Progenitor cell of endocrine pancreas (in vitro differentiated cells): ENCODE data around the gene IL18R1. TPM values are rescaled to one million over a fixed set of nuclear protein-coding genes. Genes with fewer than 3 reads are reported as not detected.

Experiments used
- DNase-seq: peaks from one replicate; pipeline ENCODE4 v3.0.0; 2021; ENCODE audit warnings: low spot score; ENCODE audit not compliant: unreplicated experiment
- H3K27ac Mint-ChIP-seq: 2 replicates; pipeline ENCODE4 v1.8.0; 2021; ENCODE audit warnings: mild to moderate bottlenecking, moderate library complexity, mixed read lengths
- H3K27me3 Mint-ChIP-seq: 2 replicates; pipeline ENCODE4 v1.8.0; 2021; ENCODE audit warnings: mixed read lengths
- H3K36me3 Mint-ChIP-seq: 2 replicates; pipeline ENCODE4 v1.8.0; 2022; ENCODE audit warnings: mixed read lengths; ENCODE audit not compliant: insufficient read depth
- H3K4me1 Mint-ChIP-seq: 2 replicates; pipeline ENCODE4 v1.8.0; 2021; ENCODE audit warnings: low read depth, mixed read lengths
- H3K4me3 Mint-ChIP-seq: 2 replicates; pipeline ENCODE4 v1.8.0; 2021; ENCODE audit warnings: low read depth, mild to moderate bottlenecking, moderate library complexity, mixed read lengths
- H3K9me3 Mint-ChIP-seq: 2 replicates; pipeline ENCODE4 v1.8.0; 2021; ENCODE audit warnings: low read depth, mixed read lengths
- CTCF ChIP-seq: fragments of 200-600 bp; sonication (generic); IDR thresholded peaks from one replicate; pipeline ENCODE4 v1.5.0; 2021; ENCODE audit warnings: antibody characterized with exemption, mild to moderate bottlenecking; ENCODE audit not compliant: unreplicated experiment
- total RNA-seq: library from RNA; stranded (reverse); gene quantifications from 2 replicates; pipeline ENCODE4 v1.2.1, GENCODE V29; 2021

The IL18R1 gene
- total RNA-seq, 1 donor from 2014 or later, result 0.22 TPM

- DNase-seq, result no peak
- Mint-ChIP-seq H3K4me1 (no peaks in the 10 kb centered on the region), H3K27ac (no peak overlapping the region), H3K27me3 (peaks cover 7% of the 10 kb centered on the region), H3K9me3 (peaks cover 19% of the 10 kb centered on the region), H3K4me3 (no peak overlapping the region), H3K36me3 (peaks cover 5% of the 10 kb centered on the region)
- no peak for TF ChIP-seq CTCF
Measured at GRCh38 chr2:102367331-102367971, 11.9 kb downstream of the IL18R1 start.

GRCh38 chr2:102368461-102369109 is 13.0 kb downstream of the IL18R1 start:
- Mint-ChIP-seq H3K27me3 (peaks cover 7% of the 10 kb centered on the region), H3K4me1 (no peaks in the 10 kb centered on the region), H3K4me3 (no peak overlapping the region), H3K36me3 (peaks cover 5% of the 10 kb centered on the region), H3K27ac (no peak overlapping the region), H3K9me3 (peaks cover 19% of the 10 kb centered on the region)
- TF ChIP-seq CTCF, result no peak
- DNase-seq, result no peak

GRCh38 chr2:102369866-102370265 is 14.3 kb downstream of the IL18R1 start:
- Mint-ChIP-seq H3K27me3 (peaks cover 7% of the 10 kb centered on the region), H3K4me3 (no peak overlapping the region), H3K9me3 (peaks cover 18% of the 10 kb centered on the region), H3K36me3 (peaks cover 5% of the 10 kb centered on the region), H3K27ac (no peak overlapping the region), H3K4me1 (no peaks in the 10 kb centered on the region)
- DNase-seq, result no peak
- TF ChIP-seq CTCF, result no peak

GRCh38 chr2:102376052-102376591 is 20.5 kb downstream of the IL18R1 start:
- Mint-ChIP-seq H3K36me3 (no peaks in the 10 kb centered on the region), H3K27me3 (peaks cover 7% of the 10 kb centered on the region), H3K27ac (no peak overlapping the region), H3K9me3 (no peaks in the 10 kb centered on the region), H3K4me1 (no peaks in the 10 kb centered on the region), H3K4me3 (no peak overlapping the region)
- DNase-seq, result no peak
- TF ChIP-seq CTCF, result no peak

- Mint-ChIP-seq H3K4me3 (no peak overlapping the region), H3K27ac (no peak overlapping the region), H3K36me3 (no peaks in the 10 kb centered on the region), H3K27me3 (peaks cover 6% of the 10 kb centered on the region), H3K9me3 (peaks cover 21% of the 10 kb centered on the region), H3K4me1 (no peaks in the 10 kb centered on the region)
- TF ChIP-seq CTCF, result no peak
- DNase-seq, result no peak
Measured at GRCh38 chr2:102383722-102384121, 28.1 kb downstream of the IL18R1 start.
